A549 treated with DMSO at 1 μM for 4 hours (cell line): Measurements from ENCODE around the gene FANCB. TPM values are rescaled to one million over a fixed set of nuclear protein-coding genes. Genes with fewer than 3 reads are reported as not detected.

Source experiments
- total RNA-seq: library from RNA; stranded (reverse); fragments of 200-300 nt; extraction: Qiagen RNA extraction; gene quantifications from 5 replicates; pipeline ENCODE4 v1.2.3, GENCODE V29; 2022; ENCODE audit warnings: low read depth

The FANCB gene
- 3.2 to 4.5 TPM (median 4.1 TPM) in 5 replicates for total RNA-seq

GRCh38 chrX:14872851-14873675 lies at the start of gene FANCB, which contains the start of gene MOSPD2:
Gene FANCB, minus strand, starts transcription at chrX:14873069. Its CDS starts 7,559 bp downstream, at chrX:14865510.
Gene MOSPD2, plus strand, starts transcription at chrX:14873421. Its CDS starts 108 bp downstream, at chrX:14873529.

Other genes starting within 250 kb of the FANCB start
- gene MOSPD2, start 352 bp upstream of the FANCB start, total RNA-seq: 8.0 to 11.8 TPM (median 9.3 TPM) in 5 replicates